ENCODE data around the gene TNRC6A. TPM values are rescaled to one million over a fixed set of nuclear protein-coding genes. Genes with fewer than 3 reads are reported as not detected.
"Not testable (repeated sequence)": the region's sequence is repeated elsewhere in the genome, so short reads cannot be mapped to it uniquely, and the experiment has no call there.

TNRC6A gene
- total RNA-seq, 4 donors from 2014 or later: 45.8 to 70.7 (median 57.4) TPM

- Histone ChIP-seq H3K27ac (no peak overlapping the region), H3K36me3 (no peaks in the 10 kb centered on the region), H3K4me3 (replicated peaks in 1 of 3) (no peak overlapping the region), H3K9me3 (no peaks in the 10 kb centered on the region), H3K27me3 (no peaks in the 10 kb centered on the region), H3K4me1 (peaks cover 38 to 57% of the 10 kb centered on the region in 2 donors)
- DNase-seq: no peak
- intact Hi-C loops (cut with DNase I): no loop called here
- TF ChIP-seq CTCF (IDR thresholded peaks at IDR 0.05): no peak
- no peak for TF ChIP-seq POLR2A (IDR thresholded peaks at IDR 0.05)
These were observed 15.9 kb downstream of the TNRC6A start for GRCh38 chr16:24745391-24745790.

GRCh38 chr16:24745791-24746190, 16.3 kb downstream of the TNRC6A start:
- Histone ChIP-seq H3K4me3 (replicated peaks in 1 of 3) (no peak overlapping the region), H3K36me3 (no peaks in the 10 kb centered on the region), H3K27me3 (no peaks in the 10 kb centered on the region), H3K4me1 (peaks cover 34 to 56% of the 10 kb centered on the region in 2 donors), H3K9me3 (no peaks in the 10 kb centered on the region), H3K27ac (no peak overlapping the region)
- 96 to 98% methylated on average over 2 of the region's 2 CpGs for WGBS, 2 donors
- intact Hi-C loops (cut with DNase I): no loop called here
- no peak for DNase-seq
- TF ChIP-seq POLR2A (IDR thresholded peaks at IDR 0.05) (no peak), CTCF (IDR thresholded peaks at IDR 0.05) (no peak)

GRCh38 chr16:24747441-24747840, 18.0 kb downstream of the TNRC6A start:
- H3K9me3 ChIP-seq: no peaks in the 10 kb centered on the region
- WGBS, 2 donors: 66 to 79% methylated on average over 2 of the region's 2 CpGs
- no peaks in the 10 kb centered on the region for H3K36me3 ChIP-seq
- DNase-seq: no peak
- intact Hi-C loops (cut with DNase I): no loop called here
- peaks cover 31 to 61% of the 10 kb centered on the region in 2 donors for H3K4me1 ChIP-seq
- no peaks in the 10 kb centered on the region for H3K27me3 ChIP-seq
- peak overlapping the region in 1 of 3 donors; percentile 7 for H3K27ac ChIP-seq
- TF ChIP-seq POLR2A (IDR thresholded peaks at IDR 0.05) (no peak), CTCF (IDR thresholded peaks at IDR 0.05) (no peak)
- no peak overlapping the region for H3K4me3 ChIP-seq (replicated peaks in 1 of 3)

GRCh38 chr16:24748242-24748641, 18.8 kb downstream of the TNRC6A start:
- no peaks in the 10 kb centered on the region for H3K9me3 ChIP-seq
- TF ChIP-seq CTCF (IDR thresholded peaks at IDR 0.05): no peak
- no peak for TF ChIP-seq POLR2A (IDR thresholded peaks at IDR 0.05)
- no peak overlapping the region for H3K4me3 ChIP-seq (replicated peaks in 1 of 3)
- no peaks in the 10 kb centered on the region for H3K27me3 ChIP-seq
- 63 to 81% methylated on average over 2 of the region's 2 CpGs for WGBS, 2 donors
- DNase-seq: peak; percentile 35 to 43
- H3K27ac ChIP-seq: peak overlapping the region in 1 of 3 donors; percentile 7
- intact Hi-C loops (cut with DNase I): no loop called here
- no peaks in the 10 kb centered on the region for H3K36me3 ChIP-seq
- peaks cover 37 to 61% of the 10 kb centered on the region in 2 donors for H3K4me1 ChIP-seq

- Histone ChIP-seq H3K9me3 (no peaks in the 10 kb centered on the region), H3K27ac (no peak overlapping the region), H3K4me3 (replicated peaks in 1 of 3) (no peak overlapping the region), H3K4me1 (peaks cover 37 to 61% of the 10 kb centered on the region in 2 donors), H3K36me3 (no peaks in the 10 kb centered on the region), H3K27me3 (no peaks in the 10 kb centered on the region)
- TF ChIP-seq CTCF (IDR thresholded peaks at IDR 0.05) (no peak), POLR2A (IDR thresholded peaks at IDR 0.05) (no peak)
- intact Hi-C loops (cut with DNase I): no loop called here
- DNase-seq: no peak
These were observed 19.9 kb downstream of the TNRC6A start for GRCh38 chr16:24749310-24749709.

- DNase-seq; H3K27ac ChIP-seq; intact Hi-C loops (cut with DNase I); H3K27me3 ChIP-seq; H3K36me3 ChIP-seq; H3K9me3 ChIP-seq; H3K4me3 ChIP-seq (replicated peaks in 1 of 3): not testable (repeated sequence)
- peaks cover 37 to 61% of the 10 kb centered on the region in 2 donors for H3K4me1 ChIP-seq
- 86 to 88% methylated on average over 5 of the region's 5 CpGs for WGBS, 2 donors
These were observed 20.4 kb downstream of the TNRC6A start for GRCh38 chr16:24749872-24750271.
